Nucleus accumbens (tissue), 56 donors: ENCODE results near the gene ABCA3.

Experiments used
- DNase-seq, 56 donors: peaks; one replicate each; lab custom pipeline; 2025; lab: John Stamatoyannopoulos, UW

Gene ABCA3

DNA sequence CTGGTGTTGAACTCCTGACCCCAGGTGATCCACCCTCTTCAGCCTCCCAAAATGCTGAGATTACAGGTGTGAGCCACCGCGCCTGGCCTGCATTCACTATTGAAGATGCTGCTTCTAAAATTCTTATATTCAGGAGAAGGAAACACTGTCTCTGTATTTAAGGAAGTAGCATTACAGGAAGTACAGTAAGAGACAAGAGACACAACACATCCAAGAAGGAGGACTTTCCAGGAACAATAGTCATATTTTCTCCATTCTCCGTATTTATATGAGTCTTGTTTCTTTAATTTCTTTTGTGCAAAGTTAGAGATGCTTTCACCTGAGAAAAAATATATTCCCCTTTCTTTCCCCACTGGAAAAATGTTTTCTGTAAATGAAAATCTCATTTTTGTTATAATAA is 18.3 kb upstream of the ABCA3 start:
- DNase-seq: no peak

GRCh38 chr16:2357331-2357730 is 16.8 kb upstream of the ABCA3 start:
- no peak for DNase-seq

- DNase-seq: no peak
These were observed 10.0 kb upstream of the ABCA3 start for GRCh38 chr16:2350500-2350899.

DNA sequence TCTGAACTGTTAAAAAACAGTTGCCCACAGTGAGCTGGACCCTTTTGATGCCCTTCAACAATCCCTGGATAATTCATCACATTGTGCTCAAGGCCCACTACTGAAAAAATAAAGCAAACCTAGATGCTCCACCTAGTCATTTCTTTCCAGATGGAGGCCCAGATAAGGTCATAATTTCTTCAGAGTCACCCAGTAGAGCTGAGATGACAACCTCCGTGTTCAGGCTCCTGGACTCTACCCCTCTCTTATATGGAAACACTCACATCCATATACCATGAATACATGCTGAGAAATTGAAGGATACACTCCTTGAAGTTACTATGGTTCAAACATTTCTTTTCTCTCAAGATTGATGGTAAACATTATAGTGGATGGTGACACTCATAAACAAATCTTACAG is 2.7 kb upstream of the ABCA3 start:
- no peak for DNase-seq

GRCh38 chr16:2341456-2342447 is 1.2 kb upstream of the ABCA3 start:
- DNase-seq: peak in 5 of 56 donors; percentile 24 to 43 (median 31)

GRCh38 chr16:2339521-2340484 is 725 bp downstream of the ABCA3 start:
- peak in 46 of 56 donors; percentile 12 to 78 (median 60) for DNase-seq

- no peak for DNase-seq
These were observed 2.9 kb downstream of the ABCA3 start for GRCh38 chr16:2337431-2338296.

DNA sequence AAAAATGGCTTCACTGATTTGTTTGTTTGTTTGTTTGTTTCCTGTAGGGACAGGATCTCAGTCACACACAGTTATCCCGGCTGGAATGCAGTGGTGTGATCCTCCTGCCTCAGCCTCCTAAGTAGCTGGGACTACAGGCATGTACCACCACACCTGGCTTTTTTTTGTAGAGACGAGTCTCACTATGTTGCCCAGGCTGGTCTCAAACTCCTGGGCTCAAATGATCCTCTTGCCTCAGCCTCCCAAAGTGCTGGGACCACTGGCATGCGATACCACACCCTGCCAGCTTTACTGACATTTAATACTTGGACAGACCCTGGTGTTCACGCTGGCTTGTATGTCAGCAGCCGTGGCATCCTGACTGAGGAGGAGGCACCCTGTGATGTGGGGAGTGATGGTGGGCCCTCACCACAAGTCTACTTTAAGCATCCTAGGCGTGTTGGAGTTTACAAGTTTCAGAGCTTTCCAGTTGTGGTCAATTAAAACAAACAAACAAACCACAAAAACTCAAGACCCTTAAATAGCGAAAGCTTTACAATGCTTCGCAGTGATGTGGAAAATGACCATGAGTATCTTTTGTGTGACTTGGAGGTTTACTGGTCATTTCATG is 5.1 kb downstream of the ABCA3 start:
- no peak for DNase-seq

- DNase-seq: no peak
These were observed 6.7 kb downstream of the ABCA3 start for GRCh38 chr16:2333772-2334379.

DNA sequence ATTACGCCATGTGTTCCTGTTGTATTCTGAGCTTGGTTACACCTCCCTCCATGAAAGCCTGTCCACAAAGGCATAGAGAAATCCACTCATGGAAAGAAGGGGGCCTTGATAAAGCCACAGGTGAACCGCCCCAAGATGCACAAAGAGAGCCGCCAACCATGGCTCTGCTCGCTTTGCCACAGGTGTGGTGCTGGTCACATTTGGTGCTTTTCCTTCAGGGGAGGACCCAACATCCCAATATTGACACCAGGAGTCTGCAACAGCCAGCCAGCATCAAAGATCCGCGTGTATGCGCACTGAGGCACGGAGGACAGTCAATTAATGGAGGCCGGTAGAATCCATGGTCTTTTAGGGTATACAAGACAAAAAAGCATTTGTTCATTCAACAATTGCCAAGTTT is 7.3 kb downstream of the ABCA3 start:
- DNase-seq: no peak

DNA sequence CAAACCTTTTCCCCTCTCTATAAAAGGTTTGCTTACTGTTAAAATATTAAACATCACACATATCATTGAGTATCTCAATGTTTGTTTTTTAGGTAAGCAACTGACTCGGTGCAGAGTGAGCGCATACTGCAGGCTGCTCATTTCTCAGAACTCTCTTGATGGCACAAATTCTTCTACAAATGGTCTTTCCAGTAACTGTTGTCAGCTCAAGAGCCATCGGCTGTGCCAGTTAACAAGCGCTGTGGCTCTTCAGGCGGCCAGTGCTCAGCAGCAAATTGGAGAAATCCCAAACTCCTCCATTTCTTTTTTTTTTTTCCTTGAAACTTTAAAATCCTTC is 8.6 kb downstream of the ABCA3 start:
- DNase-seq: no peak

DNA sequence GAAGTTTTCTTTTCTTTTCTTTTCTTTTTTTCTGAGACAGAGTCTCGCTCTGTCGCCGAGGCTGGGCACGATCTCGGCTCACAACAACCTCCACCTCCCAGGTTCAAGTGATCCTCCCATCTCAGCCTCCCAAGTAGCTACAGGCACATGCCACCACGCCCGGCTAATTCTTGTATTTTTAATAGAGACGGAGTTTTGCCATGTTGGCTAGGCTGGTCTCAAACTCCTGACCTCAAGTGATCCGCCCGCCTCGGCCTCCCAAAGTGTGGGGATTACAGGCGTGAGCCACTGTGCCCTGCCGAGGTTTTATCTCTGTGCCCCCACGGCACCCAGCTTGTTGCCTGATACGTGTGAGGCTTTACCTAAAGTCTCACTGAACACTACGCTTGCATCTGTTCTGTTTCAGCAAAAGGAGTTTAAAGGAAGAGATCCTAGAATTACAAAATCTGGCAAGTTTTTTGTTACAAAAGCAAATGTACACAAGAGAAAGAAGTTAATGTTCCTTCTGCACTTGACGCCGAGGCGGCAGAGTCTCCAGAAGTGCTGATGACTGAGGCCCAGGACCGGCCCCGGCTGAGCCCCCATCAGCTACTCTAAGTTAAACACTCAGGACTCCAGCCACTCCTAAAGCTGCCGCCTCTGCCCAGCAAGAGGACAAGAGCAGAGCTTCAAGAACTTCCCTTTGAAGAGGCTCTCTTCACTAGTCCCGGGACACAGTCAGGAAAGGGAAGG is 9.2 kb downstream of the ABCA3 start:
- DNase-seq: no peak

- no peak for DNase-seq
These were observed 11.0 kb downstream of the ABCA3 start for GRCh38 chr16:2329532-2329931.

- no peak for DNase-seq
These were observed 12.1 kb downstream of the ABCA3 start for GRCh38 chr16:2328428-2328827.

- no peak for DNase-seq
These were observed 14.3 kb downstream of the ABCA3 start for GRCh38 chr16:2326191-2326590.

DNA sequence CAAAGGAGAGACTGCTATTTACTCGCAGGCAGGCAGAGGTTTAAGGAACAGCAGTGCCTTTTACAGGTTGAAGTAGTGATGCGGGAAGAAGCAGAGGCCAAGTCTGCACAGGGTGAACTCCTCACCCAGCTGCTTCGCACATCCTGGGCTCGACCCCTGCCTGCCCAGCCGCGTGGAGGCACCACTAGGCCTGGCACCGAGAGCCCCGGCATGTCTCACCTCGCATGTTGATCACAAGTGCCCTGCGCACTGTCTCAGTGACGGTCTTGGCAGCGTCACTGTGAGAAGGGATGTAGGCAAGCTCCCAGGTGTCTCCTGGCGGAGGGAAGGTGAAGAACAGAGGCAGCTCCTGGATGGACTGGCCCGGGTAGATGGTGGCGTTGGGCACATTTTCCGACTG is 14.7 kb downstream of the ABCA3 start:
- no peak for DNase-seq

GRCh38 chr16:2325181-2325580 is 15.3 kb downstream of the ABCA3 start:
- no peak for DNase-seq

- no peak for DNase-seq
These were observed 16.1 kb downstream of the ABCA3 start for GRCh38 chr16:2324296-2324859.
